ENCODE results near the gene MORN1. TPM values are rescaled to one million over a fixed set of nuclear protein-coding genes. Genes with fewer than 3 reads are reported as not detected.

MORN1 gene
- polyA plus RNA-seq, 1 donor from 2014 or later = 10.9 TPM

DNA sequence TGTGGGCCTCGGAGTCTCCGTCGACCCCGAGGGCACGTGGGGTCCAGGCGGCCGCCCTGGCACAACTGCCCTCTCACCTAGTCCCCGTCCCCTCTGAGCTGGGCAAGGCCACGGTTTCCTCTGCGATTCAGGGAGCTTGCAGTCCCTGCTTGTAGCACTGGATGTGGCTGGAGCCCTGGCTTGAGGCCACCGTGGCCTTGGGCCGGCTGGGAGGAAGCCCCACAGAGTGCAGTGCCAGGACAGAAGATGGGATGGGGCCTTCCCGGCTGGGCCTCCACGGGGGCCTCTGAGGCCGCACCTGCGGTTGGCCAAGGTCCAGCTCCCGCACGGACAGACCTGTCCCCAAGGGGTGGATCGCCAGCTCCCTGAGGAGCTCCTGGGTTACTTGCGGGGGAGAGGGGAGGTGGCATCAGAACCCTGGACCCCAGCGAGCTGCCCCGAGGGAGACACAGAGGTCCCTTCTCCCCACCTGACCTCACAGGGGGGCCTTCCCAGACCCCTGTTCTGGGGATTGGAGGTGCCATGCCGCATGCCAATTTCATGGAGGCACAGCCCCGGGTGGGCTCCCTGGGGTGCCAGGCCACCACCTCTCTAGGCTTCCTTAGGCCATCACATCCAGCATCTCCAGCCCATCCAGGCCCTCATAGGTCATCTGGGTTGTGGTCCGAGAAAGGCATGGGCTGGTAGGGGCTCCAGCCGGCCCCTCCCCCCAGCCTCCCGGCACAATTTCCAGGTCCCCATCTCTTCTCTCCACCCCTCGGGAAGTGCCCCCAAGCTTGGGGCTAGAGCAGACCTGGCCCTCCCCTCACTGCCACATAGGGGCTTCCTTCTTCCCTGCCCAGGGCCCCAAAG lies 80.8 kb downstream of the MORN1 start:
- H3K27ac ChIP-seq (ENCODE audit: low read length) = no peak overlapping the region
- no peaks in the 10 kb centered on the region for H3K36me3 ChIP-seq (ENCODE audit: insufficient read depth, low read length)
- no peaks in the 10 kb centered on the region for H4K20me1 ChIP-seq (ENCODE audit: insufficient read depth)
- H3K9me3 ChIP-seq (ENCODE audit: low read length) = no peaks in the 10 kb centered on the region
- H3K4me3 ChIP-seq (ENCODE audit: low read length) = no peak overlapping the region
- no peak overlapping the region for H2AFZ ChIP-seq (ENCODE audit: low read depth, low read length)
- no peaks in the 10 kb centered on the region for H3K79me2 ChIP-seq (replicated peaks; ENCODE audit: insufficient read depth, low read length)
- no peaks in the 10 kb centered on the region for H3K27me3 ChIP-seq (ENCODE audit: insufficient read depth, low read depth, low read length)
- H3K9me2 ChIP-seq (ENCODE audit: insufficient read depth, low read length) = no peaks in the 10 kb centered on the region
- TF ChIP-seq CTCF (IDR thresholded peaks at IDR 0.05; ENCODE audit: poor library complexity, severe bottlenecking) = no peak
- TF ChIP-seq POLR2AphosphoS5 (IDR thresholded peaks at IDR 0.05) = no peak
- no peak for TF ChIP-seq RAD21 (conservative IDR thresholded peaks at IDR 0.05)
- no peak for TF ChIP-seq EP300 (conservative IDR thresholded peaks at IDR 0.05; ENCODE audit: poor library complexity, severe bottlenecking)
- no peak for TF ChIP-seq MXI1 (conservative IDR thresholded peaks at IDR 0.05; ENCODE audit: poor library complexity, severe bottlenecking)
- TF ChIP-seq SMC3 (conservative IDR thresholded peaks at IDR 0.05; ENCODE audit: poor library complexity) = no peak
- TF ChIP-seq EZH2 (IDR thresholded peaks at IDR 0.05; ENCODE audit: borderline replicate concordance, insufficient read depth, low read length, poor library complexity, severe bottlenecking) = no peak
- TF ChIP-seq TAF1 (IDR thresholded peaks at IDR 0.05; ENCODE audit: low read depth) = no peak
- no peak for TF ChIP-seq REST (IDR thresholded peaks at IDR 0.05; ENCODE audit: borderline replicate concordance)
- H3F3A ChIP-seq (ENCODE audit: insufficient read depth, low read length, poor library complexity, severe bottlenecking) = no peaks in the 10 kb centered on the region
- H3K4me2 ChIP-seq (ENCODE audit: low read length) = no peak overlapping the region
- H3K9ac ChIP-seq (ENCODE audit: low read length) = no peak overlapping the region

- no peak for TF ChIP-seq REST (IDR thresholded peaks at IDR 0.05; ENCODE audit: borderline replicate concordance)
- TF ChIP-seq SMC3 (conservative IDR thresholded peaks at IDR 0.05; ENCODE audit: poor library complexity) = no peak
- TF ChIP-seq EP300 (conservative IDR thresholded peaks at IDR 0.05; ENCODE audit: poor library complexity, severe bottlenecking) = no peak
- no peak for TF ChIP-seq TAF1 (IDR thresholded peaks at IDR 0.05; ENCODE audit: low read depth)
- no peak for TF ChIP-seq EZH2 (IDR thresholded peaks at IDR 0.05; ENCODE audit: borderline replicate concordance, insufficient read depth, low read length, poor library complexity, severe bottlenecking)
- TF ChIP-seq MXI1 (conservative IDR thresholded peaks at IDR 0.05; ENCODE audit: poor library complexity, severe bottlenecking) = no peak
- TF ChIP-seq CTCF (IDR thresholded peaks at IDR 0.05; ENCODE audit: poor library complexity, severe bottlenecking) = no peak
- no peak for TF ChIP-seq POLR2AphosphoS5 (IDR thresholded peaks at IDR 0.05)
- no peak for TF ChIP-seq RAD21 (conservative IDR thresholded peaks at IDR 0.05)
- no peaks in the 10 kb centered on the region for H3K9me3 ChIP-seq (ENCODE audit: low read length)
- H2AFZ ChIP-seq (ENCODE audit: low read depth, low read length) = no peak overlapping the region
- no peaks in the 10 kb centered on the region for H3K9me2 ChIP-seq (ENCODE audit: insufficient read depth, low read length)
- no peak overlapping the region for H3K4me2 ChIP-seq (ENCODE audit: low read length)
- H3K36me3 ChIP-seq (ENCODE audit: insufficient read depth, low read length) = no peaks in the 10 kb centered on the region
- no peak overlapping the region for H3K9ac ChIP-seq (ENCODE audit: low read length)
- H3K79me2 ChIP-seq (replicated peaks; ENCODE audit: insufficient read depth, low read length) = no peaks in the 10 kb centered on the region
- H3K27me3 ChIP-seq (ENCODE audit: insufficient read depth, low read depth, low read length) = no peaks in the 10 kb centered on the region
- H4K20me1 ChIP-seq (ENCODE audit: insufficient read depth) = no peaks in the 10 kb centered on the region
- H3K27ac ChIP-seq (ENCODE audit: low read length) = no peak overlapping the region
- no peak overlapping the region for H3K4me3 ChIP-seq (ENCODE audit: low read length)
- H3F3A ChIP-seq (ENCODE audit: insufficient read depth, low read length, poor library complexity, severe bottlenecking) = no peaks in the 10 kb centered on the region
These were observed 82.5 kb downstream of the MORN1 start for GRCh38 chr1:2308844-2309243.

Data from neural cell (in vitro differentiated cells).